HCT116 (cell line): ENCODE measurements around the gene BCL11A. TPM values are rescaled to one million over a fixed set of nuclear protein-coding genes. Genes with fewer than 3 reads are reported as not detected.

Source experiments
- ATAC-seq: fragments of 200-7000 bp; cut with Tn5 transposase; 2 replicates; pipeline ENCODE4 v1.9.1; 2020; ENCODE audit warnings: mild to moderate bottlenecking, moderate library complexity
- BruUV-seq: library from RNA; stranded (reverse); fragments of 400-500 nt; replicated peaks from 2 replicates; lab custom pipeline; 2021; lab: Mats Ljungman, UMichigan
- CTCF ChIA-PET: fragments of 300-600 bp; sonication (Branson Sonifier 250); formaldehyde crosslinking; loops from one replicate; lab custom pipeline; 2021; ENCODE audit warnings: antibody characterized with exemption; lab: Charles Lee
- POLR2A ChIA-PET: fragments of 300-600, 350-600 bp; sonication (Branson Sonifier 250); formaldehyde crosslinking; loops from one replicate; lab custom pipeline; 2021; ENCODE audit warnings: antibody characterized with exemption; lab: Charles Lee
- RAD21 ChIA-PET, 2 experiments: fragments of 300-600 bp; sonication (Branson Sonifier 250); formaldehyde crosslinking; loops; one replicate each; lab custom pipeline; 2023; ENCODE audit warnings: low total read pairs in 2 of 2; ENCODE audit not compliant: uncharacterized antibody in 2 of 2, unreplicated experiment in 2 of 2, low non-redundant PET in 1 of 2; lab: Charles Lee
- DNase-seq: peaks from one replicate; pipeline ENCODE4 v3.0.0-alpha.2; 2010; ENCODE audit warnings: low read depth, low spot score
- H2AFZ ChIP-seq: fragments of 200-600 bp; shearing (Covaris generic), sonication (generic); 2 replicates; pipeline ENCODE4 v1.6.1; 2017; ENCODE audit warnings: low read depth, mixed run types, mixed read lengths, antibody characterized with exemption, low read length; ENCODE audit not compliant: poor library complexity, severe bottlenecking
- H3K27ac ChIP-seq: 2 replicates; pipeline ENCODE4 v1.5.1; 2012; ENCODE audit warnings: low read depth, low read length
- H3K27me3 ChIP-seq: fragments of 200-600 bp; sonication (generic); 2 replicates; pipeline ENCODE4 v1.6.1; 2016; ENCODE audit warnings: mixed run types, low read length, mixed read lengths; ENCODE audit not compliant: insufficient read depth
- H3K36me3 ChIP-seq, 2 experiments: fragments of 200-500 bp in 1 of 2; fragments of 200-600 bp in 1 of 2; sonication (Bioruptor generic) in 1 of 2; sonication (generic) in 1 of 2; 2 replicates each; pipeline versions ENCODE4 v1.5.1 to v1.6.1; 2014 to 2016; ENCODE audit warnings: low read length in 2 of 2, inconsistent platforms in 1 of 2, mixed read lengths in 1 of 2, mixed run types in 1 of 2; ENCODE audit not compliant: insufficient read depth in 2 of 2, control insufficient read depth in 1 of 2
- H3K4me1 ChIP-seq, 2 experiments: fragments of 200-600 bp in 1 of 2; sonication (generic) in 1 of 2; 2 replicates each; pipeline versions ENCODE4 v1.5.1 to v1.6.1; 2012 to 2017; ENCODE audit warnings: low read length in 2 of 2, inconsistent platforms in 1 of 2, mild to moderate bottlenecking in 1 of 2, mixed read lengths in 1 of 2, mixed run types in 1 of 2, moderate library complexity in 1 of 2; ENCODE audit not compliant: insufficient read depth in 2 of 2, control insufficient read depth in 1 of 2
- H3K4me2 ChIP-seq: fragments of 200-600 bp; sonication (generic); 2 replicates; pipeline ENCODE4 v1.6.1; 2017; ENCODE audit warnings: mixed run types, low read length, mixed read lengths
- H3K4me3 ChIP-seq, 2 experiments: fragments of 200-600 bp in 1 of 2; sonication (generic) in 1 of 2; replicated peaks in 1 of 2; 2 replicates each; pipeline ENCODE4 v1.5.1; 2011 to 2016; ENCODE audit warnings: low read length in 2 of 2, control low read depth in 1 of 2, low read depth in 1 of 2, mild to moderate bottlenecking in 1 of 2, mixed read lengths in 1 of 2, mixed run types in 1 of 2
- H3K79me2 ChIP-seq: fragments of 200-600 bp; sonication (generic); 2 replicates; pipeline ENCODE4 v1.6.1; 2017; ENCODE audit warnings: mild to moderate bottlenecking, mixed run types, low read length, moderate library complexity, mixed read lengths; ENCODE audit not compliant: insufficient read depth
- H3K9ac ChIP-seq: fragments of 200-600 bp; sonication (generic); 2 replicates; pipeline ENCODE4 v1.6.1; 2016; ENCODE audit warnings: low read length, mixed read lengths
- H3K9me2 ChIP-seq: fragments of 200-600 bp; sonication (generic), shearing (Covaris generic); 2 replicates; pipeline ENCODE4 v1.6.1; 2017; ENCODE audit warnings: mixed run types, mild to moderate bottlenecking, moderate library complexity; ENCODE audit not compliant: insufficient read depth
- H3K9me3 ChIP-seq, 2 experiments: fragments of 200-500 bp in 1 of 2; fragments of 200-600 bp in 1 of 2; sonication (Bioruptor generic) in 1 of 2; sonication (generic) in 1 of 2; 2 replicates each; pipeline ENCODE4 v1.6.1; 2014 to 2017; ENCODE audit warnings: low read length in 2 of 2, mixed read lengths in 2 of 2, inconsistent platforms in 1 of 2, low read depth in 1 of 2, mild to moderate bottlenecking in 1 of 2, mixed run types in 1 of 2, moderate library complexity in 1 of 2; ENCODE audit not compliant: control insufficient read depth in 1 of 2, insufficient read depth in 1 of 2
- H4K20me1 ChIP-seq: fragments of 200-600 bp; sonication (generic), shearing (Covaris generic); 2 replicates; pipeline ENCODE4 v1.6.1; 2017; ENCODE audit warnings: mixed run types, mild to moderate bottlenecking, moderate library complexity; ENCODE audit not compliant: insufficient read depth
- CBX3 ChIP-seq: IDR thresholded peaks from 2 replicates; pipeline ENCODE4 v1.6.1; 2012; ENCODE audit warnings: low read depth
- CEBPB ChIP-seq: IDR thresholded peaks from 2 replicates; pipeline ENCODE4 v1.6.1; 2012; ENCODE audit warnings: low read depth
- EGR1 ChIP-seq: IDR thresholded peaks from 2 replicates; pipeline ENCODE4 v1.6.1; 2012; ENCODE audit warnings: low read depth
- ELF1 ChIP-seq: IDR thresholded peaks from 2 replicates; pipeline ENCODE4 v1.6.1; 2012; ENCODE audit warnings: low read depth, borderline replicate concordance
- EZH2phosphoT487 ChIP-seq: fragments of 200-600 bp; IDR thresholded peaks from 2 replicates; pipeline ENCODE4 v1.6.1; 2018; ENCODE audit warnings: antibody characterized with exemption, borderline replicate concordance
- FOSL1 ChIP-seq: IDR thresholded peaks from 2 replicates; pipeline ENCODE4 v1.6.1; 2012; ENCODE audit warnings: low read depth
- JUND ChIP-seq: IDR thresholded peaks from 2 replicates; pipeline ENCODE4 v1.6.1; 2012
- POLR2AphosphoS5 ChIP-seq: IDR thresholded peaks from 2 replicates; pipeline ENCODE4 v1.6.1; 2011; ENCODE audit warnings: mild to moderate bottlenecking, low read depth, low read length, moderate library complexity
- RAD21 ChIP-seq: IDR thresholded peaks from 2 replicates; pipeline ENCODE4 v1.6.1; 2012; ENCODE audit warnings: low read depth, mild to moderate bottlenecking
- SIN3A ChIP-seq: IDR thresholded peaks from 2 replicates; pipeline ENCODE4 v1.6.1; 2012; ENCODE audit warnings: low read depth
- SP1 ChIP-seq: IDR thresholded peaks from 2 replicates; pipeline ENCODE4 v1.6.1; 2012; ENCODE audit warnings: low read depth
- SRF ChIP-seq: IDR thresholded peaks from 2 replicates; pipeline ENCODE4 v1.6.1; 2012; ENCODE audit warnings: low read depth
- YY1 ChIP-seq: IDR thresholded peaks from 2 replicates; pipeline ENCODE4 v1.6.1; 2011; ENCODE audit warnings: low read length, low read depth, moderate library complexity, mild to moderate bottlenecking; ENCODE audit not compliant: insufficient replicate concordance; ENCODE audit errors: extremely low read depth
- ZFX ChIP-seq: fragments of 450-650 bp; IDR thresholded peaks from 2 replicates; pipeline ENCODE4 v1.6.1; 2017
- ZNF274 ChIP-seq: fragments of 200-500 bp; sonication (Bioruptor generic); IDR thresholded peaks from 2 replicates; pipeline ENCODE4 v1.6.1; 2014; ENCODE audit warnings: mild to moderate bottlenecking, low read depth, low read length, inconsistent platforms
- intact Hi-C: fragments of 100-400 bp; cut with micrococcal nuclease; formaldehyde crosslinking; loops from 2 replicates; pipeline ENCODE4 v1.10.0; 2022
- total RNA-seq: library from RNA; stranded (reverse); gene quantifications from one replicate; pipeline ENCODE4 v1.2.1, GENCODE V29; 2021; ENCODE audit not compliant: unreplicated experiment
- TF ChIP-seq, protein P1 (sequence below), 3 experiments: fragments of 200-600 bp in 1 of 3; sonication (generic) in 1 of 3; IDR thresholded peaks in 2 of 3; conservative IDR thresholded peaks in 1 of 3; 2 replicates each; pipeline ENCODE4 v1.5.1; 2012 to 2017; ENCODE audit warnings: low read depth in 2 of 3, low read length in 2 of 3, antibody characterized with exemption in 1 of 3, borderline replicate concordance in 1 of 3, control low read depth in 1 of 3, mild to moderate bottlenecking in 1 of 3, mixed read lengths in 1 of 3, mixed run types in 1 of 3, moderate library complexity in 1 of 3; ENCODE audit not compliant: insufficient read depth in 1 of 3
- TF ChIP-seq, protein P2 (sequence below): IDR thresholded peaks from 2 replicates; pipeline ENCODE4 v1.6.1; 2012; ENCODE audit warnings: low read depth
- TF ChIP-seq, protein P3 (sequence below): IDR thresholded peaks from 2 replicates; pipeline ENCODE4 v1.6.1; 2012
- TF ChIP-seq, protein P4 (sequence below): IDR thresholded peaks from 2 replicates; pipeline ENCODE4 v1.6.1; 2011; ENCODE audit warnings: mild to moderate bottlenecking, low read length, moderate library complexity; ENCODE audit not compliant: insufficient replicate concordance; ENCODE audit errors: extremely low read depth
- TF ChIP-seq, protein P5 (sequence below): IDR thresholded peaks from 2 replicates; pipeline ENCODE4 v1.6.1; 2012

BCL11A gene
- total RNA-seq, 1 experiment from 2014 or later, result 0.71 TPM

DNA sequence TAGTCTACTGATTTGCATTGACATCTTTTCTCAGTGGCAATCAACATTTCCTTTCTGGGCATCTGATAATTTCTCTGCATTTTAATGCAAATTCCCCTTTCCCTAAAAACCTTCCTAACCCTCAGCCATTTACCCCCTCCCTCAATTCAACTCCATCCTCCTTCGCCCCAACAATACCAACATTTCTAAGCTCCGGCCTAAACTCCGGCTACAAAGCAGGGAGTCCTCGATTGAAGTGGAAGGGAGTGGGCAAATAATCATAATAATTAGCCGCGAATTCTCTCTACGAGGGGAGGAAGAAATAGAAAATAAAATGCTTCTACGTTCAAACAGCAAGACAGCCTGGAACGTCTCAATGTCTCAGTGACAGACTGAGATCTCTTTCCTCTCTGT is 4.6 kb downstream of the BCL11A start:
- no peak overlapping the region for H3K27ac ChIP-seq
- H3K79me2 ChIP-seq, result no peaks in the 10 kb centered on the region
- no peaks in the 10 kb centered on the region for H3K9me2 ChIP-seq
- H3K4me1 ChIP-seq, result peaks cover 0 to 19% of the 10 kb centered on the region in 2 experiments; a peak in 2 of 4 replicates
- no peak overlapping the region for H3K4me2 ChIP-seq
- H3K4me3 ChIP-seq, result no peak overlapping the region
- no peak for TF ChIP-seq ZNF274
- TF ChIP-seq, protein P1, sequence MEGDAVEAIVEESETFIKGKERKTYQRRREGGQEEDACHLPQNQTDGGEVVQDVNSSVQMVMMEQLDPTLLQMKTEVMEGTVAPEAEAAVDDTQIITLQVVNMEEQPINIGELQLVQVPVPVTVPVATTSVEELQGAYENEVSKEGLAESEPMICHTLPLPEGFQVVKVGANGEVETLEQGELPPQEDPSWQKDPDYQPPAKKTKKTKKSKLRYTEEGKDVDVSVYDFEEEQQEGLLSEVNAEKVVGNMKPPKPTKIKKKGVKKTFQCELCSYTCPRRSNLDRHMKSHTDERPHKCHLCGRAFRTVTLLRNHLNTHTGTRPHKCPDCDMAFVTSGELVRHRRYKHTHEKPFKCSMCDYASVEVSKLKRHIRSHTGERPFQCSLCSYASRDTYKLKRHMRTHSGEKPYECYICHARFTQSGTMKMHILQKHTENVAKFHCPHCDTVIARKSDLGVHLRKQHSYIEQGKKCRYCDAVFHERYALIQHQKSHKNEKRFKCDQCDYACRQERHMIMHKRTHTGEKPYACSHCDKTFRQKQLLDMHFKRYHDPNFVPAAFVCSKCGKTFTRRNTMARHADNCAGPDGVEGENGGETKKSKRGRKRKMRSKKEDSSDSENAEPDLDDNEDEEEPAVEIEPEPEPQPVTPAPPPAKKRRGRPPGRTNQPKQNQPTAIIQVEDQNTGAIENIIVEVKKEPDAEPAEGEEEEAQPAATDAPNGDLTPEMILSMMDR (IDR thresholded peaks at IDR 0.05 in 2 of 3, conservative IDR thresholded peaks at IDR 0.05 in 1 of 3; ENCODE audit: borderline replicate concordance in 1 of 3, insufficient read depth in 1 of 3, low read depth in 2 of 3, low read length in 2 of 3), result no peak
- TF ChIP-seq, protein P2, sequence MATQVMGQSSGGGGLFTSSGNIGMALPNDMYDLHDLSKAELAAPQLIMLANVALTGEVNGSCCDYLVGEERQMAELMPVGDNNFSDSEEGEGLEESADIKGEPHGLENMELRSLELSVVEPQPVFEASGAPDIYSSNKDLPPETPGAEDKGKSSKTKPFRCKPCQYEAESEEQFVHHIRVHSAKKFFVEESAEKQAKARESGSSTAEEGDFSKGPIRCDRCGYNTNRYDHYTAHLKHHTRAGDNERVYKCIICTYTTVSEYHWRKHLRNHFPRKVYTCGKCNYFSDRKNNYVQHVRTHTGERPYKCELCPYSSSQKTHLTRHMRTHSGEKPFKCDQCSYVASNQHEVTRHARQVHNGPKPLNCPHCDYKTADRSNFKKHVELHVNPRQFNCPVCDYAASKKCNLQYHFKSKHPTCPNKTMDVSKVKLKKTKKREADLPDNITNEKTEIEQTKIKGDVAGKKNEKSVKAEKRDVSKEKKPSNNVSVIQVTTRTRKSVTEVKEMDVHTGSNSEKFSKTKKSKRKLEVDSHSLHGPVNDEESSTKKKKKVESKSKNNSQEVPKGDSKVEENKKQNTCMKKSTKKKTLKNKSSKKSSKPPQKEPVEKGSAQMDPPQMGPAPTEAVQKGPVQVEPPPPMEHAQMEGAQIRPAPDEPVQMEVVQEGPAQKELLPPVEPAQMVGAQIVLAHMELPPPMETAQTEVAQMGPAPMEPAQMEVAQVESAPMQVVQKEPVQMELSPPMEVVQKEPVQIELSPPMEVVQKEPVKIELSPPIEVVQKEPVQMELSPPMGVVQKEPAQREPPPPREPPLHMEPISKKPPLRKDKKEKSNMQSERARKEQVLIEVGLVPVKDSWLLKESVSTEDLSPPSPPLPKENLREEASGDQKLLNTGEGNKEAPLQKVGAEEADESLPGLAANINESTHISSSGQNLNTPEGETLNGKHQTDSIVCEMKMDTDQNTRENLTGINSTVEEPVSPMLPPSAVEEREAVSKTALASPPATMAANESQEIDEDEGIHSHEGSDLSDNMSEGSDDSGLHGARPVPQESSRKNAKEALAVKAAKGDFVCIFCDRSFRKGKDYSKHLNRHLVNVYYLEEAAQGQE, result no peak
- no peak for TF ChIP-seq CBX3
- TF ChIP-seq, protein P3, sequence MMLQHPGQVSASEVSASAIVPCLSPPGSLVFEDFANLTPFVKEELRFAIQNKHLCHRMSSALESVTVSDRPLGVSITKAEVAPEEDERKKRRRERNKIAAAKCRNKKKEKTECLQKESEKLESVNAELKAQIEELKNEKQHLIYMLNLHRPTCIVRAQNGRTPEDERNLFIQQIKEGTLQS, result no peak
- TF ChIP-seq JUND, result no peak
- TF ChIP-seq FOSL1, result no peak
- TF ChIP-seq SRF, result no peak
- no peak for TF ChIP-seq SIN3A
- TF ChIP-seq EZH2phosphoT487, result no peak
- no peak for TF ChIP-seq ELF1
- TF ChIP-seq POLR2AphosphoS5, result no peak
- TF ChIP-seq, protein P4, sequence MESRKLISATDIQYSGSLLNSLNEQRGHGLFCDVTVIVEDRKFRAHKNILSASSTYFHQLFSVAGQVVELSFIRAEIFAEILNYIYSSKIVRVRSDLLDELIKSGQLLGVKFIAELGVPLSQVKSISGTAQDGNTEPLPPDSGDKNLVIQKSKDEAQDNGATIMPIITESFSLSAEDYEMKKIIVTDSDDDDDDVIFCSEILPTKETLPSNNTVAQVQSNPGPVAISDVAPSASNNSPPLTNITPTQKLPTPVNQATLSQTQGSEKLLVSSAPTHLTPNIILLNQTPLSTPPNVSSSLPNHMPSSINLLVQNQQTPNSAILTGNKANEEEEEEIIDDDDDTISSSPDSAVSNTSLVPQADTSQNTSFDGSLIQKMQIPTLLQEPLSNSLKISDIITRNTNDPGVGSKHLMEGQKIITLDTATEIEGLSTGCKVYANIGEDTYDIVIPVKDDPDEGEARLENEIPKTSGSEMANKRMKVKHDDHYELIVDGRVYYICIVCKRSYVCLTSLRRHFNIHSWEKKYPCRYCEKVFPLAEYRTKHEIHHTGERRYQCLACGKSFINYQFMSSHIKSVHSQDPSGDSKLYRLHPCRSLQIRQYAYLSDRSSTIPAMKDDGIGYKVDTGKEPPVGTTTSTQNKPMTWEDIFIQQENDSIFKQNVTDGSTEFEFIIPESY, result no peak
- no peak for TF ChIP-seq RAD21
- TF ChIP-seq ZFX, result no peak
- TF ChIP-seq EGR1, result no peak
- TF ChIP-seq CEBPB, result no peak
- TF ChIP-seq, protein P5, sequence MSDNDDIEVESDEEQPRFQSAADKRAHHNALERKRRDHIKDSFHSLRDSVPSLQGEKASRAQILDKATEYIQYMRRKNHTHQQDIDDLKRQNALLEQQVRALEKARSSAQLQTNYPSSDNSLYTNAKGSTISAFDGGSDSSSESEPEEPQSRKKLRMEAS, result no peak
- no peak for TF ChIP-seq YY1
- TF ChIP-seq SP1, result no peak
- ChIA-PET POLR2A (no interaction called here), CTCF (no interaction called here), RAD21 (interaction anchor here in 1 of 2 experiments (0.5 kb wide), 1 partner anchor 25 kb away, joined by 3 read pairs; no protein-coding TSS in a partner anchor)
- ATAC-seq (no peak), DNase-seq (no peak)
- no peaks in the 10 kb centered on the region for H3K36me3 ChIP-seq
- intact Hi-C loops, result no loop called here
- H3K9me3 ChIP-seq, result no peaks in the 10 kb centered on the region
- H3K9ac ChIP-seq, result no peak overlapping the region
- peaks cover 54% of the 10 kb centered on the region for H3K27me3 ChIP-seq
- no peak overlapping the region for H2AFZ ChIP-seq
- H4K20me1 ChIP-seq, result no peaks in the 10 kb centered on the region
- no TSS peak for BruUV-seq
